HepG2 (cell line): ENCODE data around the gene C16orf86. TPM values are rescaled to one million over a fixed set of nuclear protein-coding genes. Genes with fewer than 3 reads are reported as not detected.

Source experiments
- ATAC-seq: fragments of 200-7000 bp; cut with Tn5 transposase; 3 replicates; pipeline ENCODE4 v1.9.1; 2020; ENCODE audit warnings: mild to moderate bottlenecking, moderate library complexity
- BruUV-seq: library from RNA; stranded (reverse); fragments of 400-500 nt; replicated peaks from 2 replicates; lab custom pipeline; 2021; lab: Mats Ljungman, UMichigan
- CTCF ChIA-PET: fragments of 300-600 bp; formaldehyde crosslinking; extraction: SDS; loops from one replicate; lab custom pipeline; 2021; ENCODE audit warnings: low total read pairs, inconsistent platforms, low intra/inter-chr PET ratio; lab: Yijun Ruan, JAX
- POLR2A ChIA-PET: fragments of 350-600 bp; sonication (Branson Sonifier 250); formaldehyde crosslinking; loops from one replicate; lab custom pipeline; 2020; ENCODE audit warnings: antibody characterized with exemption, inconsistent platforms; lab: Yijun Ruan, JAX
- DNase-seq: peaks from one replicate; pipeline ENCODE4 v3.0.0-alpha.2; 2015; ENCODE audit warnings: low spot score
- FAIRE-seq: peaks from 3 replicates; lab custom pipeline; 2011; peaks lifted over from hg19 to GRCh38; lab: Jason Lieb, UNC
- H2AFZ ChIP-seq: one replicate; pipeline ENCODE4 v1.6.1; 2011; ENCODE audit warnings: low read length, inconsistent platforms
- H3K27ac ChIP-seq: fragments of 300-600 bp; 3 replicates; pipeline ENCODE4 v1.8.0; 2011; ENCODE audit warnings: mixed run types, mild to moderate bottlenecking, mixed read lengths, low read length, inconsistent platforms; ENCODE audit not compliant: insufficient read depth; ENCODE audit errors: extremely low read length
- H3K27me3 ChIP-seq, 2 experiments: fragments of 200-600 bp in 1 of 2; 2 replicates in 1 of 2; 3 replicates in 1 of 2; pipeline versions ENCODE4 v1.6.0 to v1.8.0; 2011; ENCODE audit warnings: low read length in 2 of 2, mild to moderate bottlenecking in 2 of 2, moderate library complexity in 2 of 2, inconsistent platforms in 1 of 2; ENCODE audit not compliant: insufficient read depth in 2 of 2, control insufficient read depth in 1 of 2
- H3K36me3 ChIP-seq, 2 experiments: fragments of 200-600 bp in 1 of 2; replicated peaks in 1 of 2; 2 replicates in 1 of 2; 3 replicates in 1 of 2; pipeline versions ENCODE4 v1.5.1 to v1.8.0; 2011; ENCODE audit warnings: low read length in 2 of 2, inconsistent platforms in 1 of 2; ENCODE audit not compliant: insufficient read depth in 2 of 2, control insufficient read depth in 1 of 2
- H3K4me1 ChIP-seq: 2 replicates; pipeline ENCODE4 v1.5.1; 2012; ENCODE audit warnings: low read length, inconsistent platforms; ENCODE audit not compliant: insufficient read depth
- H3K4me2 ChIP-seq: 2 replicates; pipeline ENCODE4 v1.6.0; 2011; ENCODE audit warnings: low read depth, low read length, inconsistent platforms
- H3K4me3 ChIP-seq, 3 experiments: fragments of 200-600 bp in 1 of 3; sonication (generic), shearing (Covaris generic) in 1 of 3; replicated peaks in 1 of 3; 2 replicates each; pipeline ENCODE4 v1.5.1; 2011 to 2016; ENCODE audit warnings: low read length in 3 of 3, inconsistent platforms in 2 of 3, low read depth in 2 of 3, mild to moderate bottlenecking in 2 of 3, control low read depth in 1 of 3, mixed read lengths in 1 of 3; ENCODE audit not compliant: insufficient read depth in 1 of 3
- H3K79me2 ChIP-seq: one replicate; pipeline ENCODE4 v1.6.1; 2011; ENCODE audit warnings: low read length, inconsistent platforms; ENCODE audit not compliant: insufficient read depth
- H3K9ac ChIP-seq: 2 replicates; pipeline ENCODE4 v1.6.0; 2011; ENCODE audit warnings: mild to moderate bottlenecking, low read depth, low read length, inconsistent platforms; ENCODE audit not compliant: insufficient read depth
- H3K9me3 ChIP-seq: 2 replicates; pipeline ENCODE4 v1.5.1; 2012; ENCODE audit warnings: mild to moderate bottlenecking, low read length
- H4K20me1 ChIP-seq: 2 replicates; pipeline ENCODE4 v1.6.0; 2011; ENCODE audit warnings: inconsistent platforms, mild to moderate bottlenecking, low read length, moderate library complexity; ENCODE audit not compliant: insufficient read depth
- ISL2 ChIP-seq: sonication (generic); formaldehyde crosslinking; IDR thresholded peaks from 2 replicates; pipeline ENCODE4 v1.5.0; 2020; ENCODE audit warnings: missing genetic modification reagents
- MXD4 ChIP-seq: IDR thresholded peaks from 2 replicates; pipeline ENCODE4 v1.6.1; 2016; ENCODE audit warnings: mild to moderate bottlenecking, missing biosample characterization, missing genetic modification reagents
- RBM22 ChIP-seq: fragments of 200-400 bp; formaldehyde crosslinking; optimal IDR thresholded peaks from 2 replicates; pipeline ENCODE3; 2017; ENCODE audit warnings: mild to moderate bottlenecking, low read length, moderate library complexity
- ZEB1 ChIP-seq: IDR thresholded peaks from 2 replicates; pipeline ENCODE4 v1.6.1; 2012; ENCODE audit warnings: mild to moderate bottlenecking, low read depth, inconsistent platforms; ENCODE audit not compliant: insufficient replicate concordance
- ZFY ChIP-seq: sonication (generic); formaldehyde crosslinking; IDR thresholded peaks from 2 replicates; pipeline ENCODE4 v1.4.0; 2020; ENCODE audit warnings: missing genetic modification reagents
- WGBS: methylation state at CpG from one replicate; pipeline ENCODE4 v1.1.6; 2017; ENCODE audit warnings: low lambda C conversion rate; 5-methylcytosine and 5-hydroxymethylcytosine counted together
- in situ Hi-C: cut with HindIII; loops from 2 replicates; pipeline ENCODE4 v1.10.0; 2017; ENCODE audit warnings: low pct_unique_long_range_greater_than_20kb; ENCODE audit not compliant: extremely low pct_ligation_motif_present
- intact Hi-C: fragments of 100-400 bp; cut with micrococcal nuclease; formaldehyde crosslinking; loops from one replicate; pipeline ENCODE4 v1.10.0; 2022; ENCODE audit not compliant: unreplicated experiment
- polyA plus RNA-seq, 8 experiments: library from polyadenylated mRNA; depleted of rRNA in 3 of 8; stranded (reverse) in 7 of 8; unstranded in 1 of 8; fragments of >200 nt; fragmentation: Illumina TruSeq in 4 of 8; extraction: Trizol in 4 of 8; gene quantifications; 2 replicates each; pipeline versions ENCODE4 v1.2.1 to v1.2.3, GENCODE V29; 2011 to 2016; ENCODE audit warnings: low read depth in 4 of 8, missing spikeins in 1 of 8, mixed read lengths in 1 of 8; ENCODE audit not compliant: insufficient read depth in 1 of 8
- total RNA-seq, 5 experiments: library from RNA; depleted of rRNA; stranded (reverse); fragments of >200 nt; fragmentation: Illumina TruSeq; extraction: Trizol; gene quantifications; 2 replicates each; pipeline ENCODE4 v1.2.3, GENCODE V29; 2016; ENCODE audit warnings: low read depth in 1 of 5

Gene C16orf86
- total and polyA plus RNA-seq, 2 of the 13 experiments (the other 11 are each of a cell fraction or from before 2014, with no cell fraction given) = 1.5 to 3.1 TPM

DNA sequence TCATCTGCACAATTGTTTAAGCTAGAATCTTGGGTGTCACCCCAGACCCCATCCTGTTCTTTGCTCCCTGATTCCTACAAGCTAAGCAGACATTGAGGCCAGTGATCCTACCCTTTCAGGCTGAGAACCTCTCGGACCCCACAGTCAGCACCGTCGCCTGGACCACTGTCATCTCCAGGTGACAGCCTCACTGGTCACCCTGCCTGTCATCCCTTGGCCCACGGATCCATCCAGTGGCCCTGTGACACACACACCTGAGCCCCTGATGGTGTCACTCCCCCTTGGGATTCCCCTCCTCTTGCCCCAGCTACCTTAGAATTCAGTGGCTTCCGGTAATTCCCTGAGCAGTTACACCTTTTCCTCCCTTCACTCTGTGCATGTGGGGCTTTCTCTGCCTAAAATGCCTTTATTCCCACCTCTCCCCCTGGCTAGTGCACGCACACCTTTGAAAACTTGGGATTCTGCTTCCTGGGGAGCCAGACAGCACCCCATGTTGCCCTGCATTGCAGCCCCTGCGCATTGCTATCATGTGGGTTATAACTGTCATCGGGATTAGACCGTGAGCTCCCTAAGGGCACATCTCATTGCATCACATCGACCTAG is 3.0 kb downstream of the C16orf86 start:
- H3K4me2 ChIP-seq = no peak overlapping the region
- H3K36me3 ChIP-seq = no peaks in the 10 kb centered on the region
- peaks cover 43% of the 10 kb centered on the region for H3K4me1 ChIP-seq
- TF ChIP-seq ZEB1 (no peak), RBM22 (peak; percentile 64), ISL2 (CRISPR knock-in tag) (no peak)
- POLR2A ChIA-PET = interaction anchor here (1.6 kb wide), 1 partner anchor 9 kb away, joined by 3 read pairs; the partner anchor contains the start of gene ACD
- H3K27ac ChIP-seq = no peak overlapping the region
- DNase-seq (no peak), FAIRE-seq (no peak), ATAC-seq (no peak)
- BruUV-seq = no TSS peak
- no peaks in the 10 kb centered on the region for H3K9me3 ChIP-seq
- WGBS = 80% methylated on average over 10 of the region's 10 CpGs
- CTCF ChIA-PET = interaction anchor here (4.2 kb wide), 1 partner anchor 148 kb away, joined by 118 read pairs; no protein-coding TSS in a partner anchor
- no peaks in the 10 kb centered on the region for H3K79me2 ChIP-seq
- intact Hi-C loops (loop anchor here (5.0 kb wide), 1 partner anchor 258 kb away; no protein-coding TSS in a partner anchor), in situ Hi-C loops (loop anchor here (5.0 to 10.0 kb wide), 2 partner anchors 138 to 265 kb away; partner anchors contain the start of genes CTRL, PSMB10, RANBP10 and TSNAXIP1)
- H3K4me3 ChIP-seq = no peak overlapping the region
- no peaks in the 10 kb centered on the region for H4K20me1 ChIP-seq
- H3K9ac ChIP-seq = no peak overlapping the region
- H3K27me3 ChIP-seq = no peaks in the 10 kb centered on the region; a peak in 1 of 5 replicates
- H2AFZ ChIP-seq = no peak overlapping the region

DNA sequence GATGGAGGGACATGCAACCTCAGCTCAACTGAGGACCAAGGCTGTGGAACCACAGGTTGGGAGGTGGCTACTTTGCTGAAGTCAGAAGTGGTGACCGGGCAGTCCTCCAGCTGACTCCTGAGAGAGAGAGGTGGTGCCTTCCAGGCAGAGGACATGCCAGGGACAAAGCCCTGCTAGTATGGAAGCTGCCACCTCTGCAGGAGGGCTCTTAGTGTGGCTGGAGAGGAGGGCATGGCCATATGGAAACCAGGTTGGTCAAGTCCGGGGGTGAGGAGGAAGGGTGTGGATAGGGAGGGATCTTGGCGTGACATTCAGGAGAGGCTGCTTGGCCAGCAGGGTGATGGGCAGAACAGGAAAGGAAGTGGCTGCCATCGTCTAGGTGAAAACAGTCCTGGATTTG is 5.7 kb downstream of the C16orf86 start:
- WGBS = 38% methylated on average over 4 of the region's 4 CpGs
- ATAC-seq (no peak), FAIRE-seq (no peak), DNase-seq (no peak)
- in situ Hi-C loops (no loop called here), intact Hi-C loops (loop anchor here (1.0 to 5.0 kb wide), 3 partner anchors 134 to 255 kb away; partner anchors contain the start of genes RANBP10 and TSNAXIP1)
- H3K79me2 ChIP-seq = no peaks in the 10 kb centered on the region
- H3K9ac ChIP-seq = no peak overlapping the region
- H3K27me3 ChIP-seq = no peaks in the 10 kb centered on the region
- H3K4me1 ChIP-seq = peaks cover 26% of the 10 kb centered on the region
- no peak overlapping the region for H3K4me2 ChIP-seq
- H4K20me1 ChIP-seq = no peaks in the 10 kb centered on the region
- CTCF ChIA-PET = interaction anchor here (0.9 to 2.0 kb wide), 7 partner anchors 135 to 256 kb away, joined by 3 to 17 read pairs (median 4); partner anchors contain the start of gene TSNAXIP1
- H3K9me3 ChIP-seq = no peaks in the 10 kb centered on the region
- no TSS peak for BruUV-seq
- H3K27ac ChIP-seq = no peak overlapping the region
- POLR2A ChIA-PET = interaction anchor here (0.6 to 1.3 kb wide), 3 partner anchors 47 to 147 kb away, joined by 3 to 4 read pairs (median 3); partner anchors contain the start of gene GFOD2
- H3K4me3 ChIP-seq = no peak overlapping the region
- peaks cover 0 to 2% of the 10 kb centered on the region in 2 experiments; a peak in 1 of 5 replicates for H3K36me3 ChIP-seq
- no peak overlapping the region for H2AFZ ChIP-seq
- no peak for TF ChIP-seq MXD4 (CRISPR knock-in tag)
- TF ChIP-seq ZFY (CRISPR knock-in tag) = 0 out of 2 replicates have a peak, but pooled peaks have one; percentile 1
